Neural progenitor cell (in vitro differentiated cells): ENCODE measurements around the gene CPSF7.

ENCODE experiments used
- EZH2 ChIP-seq: fragments of 200-600 bp; sonication (generic); IDR thresholded peaks from 2 replicates; pipeline ENCODE4 v1.6.1; 2017; ENCODE audit warnings: antibody characterized with exemption, mild to moderate bottlenecking, moderate library complexity
- TF ChIP-seq, protein P1 (sequence below): fragments of 200-600 bp; sonication (generic); IDR thresholded peaks from 2 replicates; pipeline ENCODE4 v1.5.1; 2017; ENCODE audit warnings: antibody characterized with exemption, mild to moderate bottlenecking

DNA sequence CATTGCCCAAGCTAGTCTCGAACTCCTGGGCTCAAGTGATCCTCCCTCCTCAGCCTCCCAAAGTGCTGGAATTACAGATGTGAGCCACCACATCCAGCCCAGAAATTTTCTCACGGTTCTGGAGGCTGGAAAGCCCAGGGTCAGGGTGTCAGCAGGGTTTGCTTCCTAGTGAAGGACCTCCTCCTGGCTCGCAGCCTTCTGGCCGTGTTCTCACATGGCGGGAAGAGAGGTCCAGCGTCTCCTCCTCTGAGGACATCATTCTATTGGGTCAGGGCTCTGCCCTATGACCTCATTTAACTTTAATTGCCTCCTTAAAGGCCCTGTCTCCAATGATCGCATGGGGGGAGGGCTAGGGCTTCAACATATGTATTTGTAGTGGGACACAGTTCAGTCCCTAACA is 38.2 kb upstream of the CPSF7 start:
- TF ChIP-seq, protein P1, sequence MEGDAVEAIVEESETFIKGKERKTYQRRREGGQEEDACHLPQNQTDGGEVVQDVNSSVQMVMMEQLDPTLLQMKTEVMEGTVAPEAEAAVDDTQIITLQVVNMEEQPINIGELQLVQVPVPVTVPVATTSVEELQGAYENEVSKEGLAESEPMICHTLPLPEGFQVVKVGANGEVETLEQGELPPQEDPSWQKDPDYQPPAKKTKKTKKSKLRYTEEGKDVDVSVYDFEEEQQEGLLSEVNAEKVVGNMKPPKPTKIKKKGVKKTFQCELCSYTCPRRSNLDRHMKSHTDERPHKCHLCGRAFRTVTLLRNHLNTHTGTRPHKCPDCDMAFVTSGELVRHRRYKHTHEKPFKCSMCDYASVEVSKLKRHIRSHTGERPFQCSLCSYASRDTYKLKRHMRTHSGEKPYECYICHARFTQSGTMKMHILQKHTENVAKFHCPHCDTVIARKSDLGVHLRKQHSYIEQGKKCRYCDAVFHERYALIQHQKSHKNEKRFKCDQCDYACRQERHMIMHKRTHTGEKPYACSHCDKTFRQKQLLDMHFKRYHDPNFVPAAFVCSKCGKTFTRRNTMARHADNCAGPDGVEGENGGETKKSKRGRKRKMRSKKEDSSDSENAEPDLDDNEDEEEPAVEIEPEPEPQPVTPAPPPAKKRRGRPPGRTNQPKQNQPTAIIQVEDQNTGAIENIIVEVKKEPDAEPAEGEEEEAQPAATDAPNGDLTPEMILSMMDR, result no peak
- TF ChIP-seq EZH2, result no peak
